HG03045 (cell line): ENCODE results near the gene DDI2.

Experiments used
- ATAC-seq: cut with Tn5 transposase; IDR thresholded peaks from one replicate; pipeline ENCODE4 v1.9.1; 2021; ENCODE audit warnings: mild to moderate bottlenecking, moderate library complexity; ENCODE audit not compliant: unreplicated experiment

Gene DDI2

GRCh38 chr1:15700508-15700907 is 83.2 kb downstream of the DDI2 start:
- no peak for ATAC-seq

GRCh38 chr1:15701784-15702183 is 84.5 kb downstream of the DDI2 start:
- ATAC-seq = no peak

GRCh38 chr1:15702722-15703550 is 85.7 kb downstream of the DDI2 start:
- no peak for ATAC-seq

- ATAC-seq = no peak
These were observed 86.3 kb downstream of the DDI2 start for GRCh38 chr1:15703562-15703961.

GRCh38 chr1:15704526-15705183 is 87.4 kb downstream of the DDI2 start:
- ATAC-seq = no peak

GRCh38 chr1:15705184-15705566 is 87.9 kb downstream of the DDI2 start:
- no peak for ATAC-seq

GRCh38 chr1:15706751-15707150 is 89.5 kb downstream of the DDI2 start:
- ATAC-seq = no peak

GRCh38 chr1:15707239-15707925 is 90.1 kb downstream of the DDI2 start:
- ATAC-seq = no peak

GRCh38 chr1:15708486-15709137 is 91.4 kb downstream of the DDI2 start:
- no peak for ATAC-seq

GRCh38 chr1:15709226-15709625 is 92.0 kb downstream of the DDI2 start:
- ATAC-seq = no peak

- no peak for ATAC-seq
These were observed 94.9 kb downstream of the DDI2 start for GRCh38 chr1:15712168-15712567.

- ATAC-seq = no peak
These were observed 97.3 kb downstream of the DDI2 start for GRCh38 chr1:15714406-15715136.

GRCh38 chr1:15717418-15718125 is 100.3 kb downstream of the DDI2 start:
- no peak for ATAC-seq

GRCh38 chr1:15718199-15718601 is 100.9 kb downstream of the DDI2 start:
- ATAC-seq = no peak
